HepG2 (cell line): Measurements from ENCODE around the gene HDLBP.

Experiments used
- CBFB ChIP-seq: sonication (generic); formaldehyde crosslinking; IDR thresholded peaks from 2 replicates; pipeline ENCODE4 v1.4.0; 2020; ENCODE audit warnings: missing genetic modification reagents
- CTCF ChIP-seq: sonication (generic); formaldehyde crosslinking; IDR thresholded peaks from 2 replicates; pipeline ENCODE4 v1.5.0; 2020; ENCODE audit warnings: mild to moderate bottlenecking, missing genetic modification reagents, moderate library complexity
- ZNF12 ChIP-seq: sonication (generic); formaldehyde crosslinking; IDR thresholded peaks from 2 replicates; pipeline ENCODE4 v1.5.0; 2020; ENCODE audit warnings: missing genetic modification reagents
- ZNF605 ChIP-seq: sonication (generic); formaldehyde crosslinking; IDR thresholded peaks from 2 replicates; pipeline ENCODE4 v1.8.0; 2022; ENCODE audit warnings: mild to moderate bottlenecking, missing genetic modification reagents

- TF ChIP-seq CBFB (CRISPR knock-in tag) (no peak), CTCF (CRISPR knock-in tag) (no peak), ZNF605 (CRISPR knock-in tag) (no peak), ZNF12 (no peak)
Observed at GRCh38 chr2:241229563-241230401, 85.7 kb downstream of the HDLBP start.
